Keratinocyte (primary cell): ENCODE data around the gene LILRB2. TPM values are rescaled to one million over a fixed set of nuclear protein-coding genes. Genes with fewer than 3 reads are reported as not detected.

Experiments used
- DNase-seq: peaks from one replicate; pipeline ENCODE4 v3.0.0-alpha.2; 2011; ENCODE audit warnings: low read depth, missing footprints, low spot score
- FAIRE-seq: peaks from 2 replicates; lab custom pipeline; 2011; peaks lifted over from hg19 to GRCh38; lab: Jason Lieb, UNC
- H2AFZ ChIP-seq: 2 replicates; pipeline ENCODE4 v1.6.0; 2012; ENCODE audit warnings: low read length, control low read depth, inconsistent platforms; ENCODE audit not compliant: control insufficient read depth
- H3K27ac ChIP-seq: 2 replicates; pipeline ENCODE4 v1.5.1; 2011; ENCODE audit warnings: low read length; ENCODE audit not compliant: control insufficient read depth, insufficient read depth
- H3K27me3 ChIP-seq: 3 replicates; pipeline ENCODE4 v1.6.0; 2011; ENCODE audit warnings: low read length; ENCODE audit not compliant: control insufficient read depth, insufficient read depth; ENCODE audit errors: extremely low read depth
- H3K36me3 ChIP-seq, 2 experiments: 2 replicates in 1 of 2; 3 replicates in 1 of 2; pipeline ENCODE4 v1.5.1; 2011; ENCODE audit warnings: low read length in 2 of 2, mild to moderate bottlenecking in 1 of 2; ENCODE audit not compliant: control insufficient read depth in 2 of 2, insufficient read depth in 2 of 2; ENCODE audit errors: extremely low read depth in 1 of 2
- H3K4me1 ChIP-seq: 3 replicates; pipeline ENCODE4 v1.5.1; 2011; ENCODE audit warnings: low read length; ENCODE audit not compliant: control insufficient read depth, insufficient read depth; ENCODE audit errors: extremely low read depth
- H3K4me2 ChIP-seq: 3 replicates; pipeline ENCODE4 v1.6.0; 2011; ENCODE audit warnings: low read depth, low read length; ENCODE audit not compliant: control insufficient read depth, insufficient read depth; ENCODE audit errors: extremely low read depth
- H3K4me3 ChIP-seq, 3 experiments: fragments of 200-600 bp in 1 of 3; sonication (generic) in 1 of 3; 2 replicates in 2 of 3; 3 replicates in 1 of 3; pipeline ENCODE4 v1.5.1; 2011 to 2016; ENCODE audit warnings: low read length in 3 of 3, mild to moderate bottlenecking in 3 of 3, control low read depth in 2 of 3, inconsistent platforms in 1 of 3, low read depth in 1 of 3, mixed read lengths in 1 of 3, mixed run types in 1 of 3, moderate library complexity in 1 of 3; ENCODE audit not compliant: control insufficient read depth in 2 of 3, insufficient read depth in 2 of 3; ENCODE audit errors: extremely low read depth in 1 of 3
- H3K79me2 ChIP-seq: 2 replicates; pipeline ENCODE4 v1.6.0; 2012; ENCODE audit warnings: low read length; ENCODE audit not compliant: control insufficient read depth, insufficient read depth
- H3K9ac ChIP-seq: 3 replicates; pipeline ENCODE4 v1.6.0; 2011; ENCODE audit warnings: low read length; ENCODE audit not compliant: control insufficient read depth, insufficient read depth; ENCODE audit errors: extremely low read depth
- H3K9me1 ChIP-seq: 3 replicates; pipeline ENCODE4 v1.6.0; 2011; ENCODE audit warnings: low read length; ENCODE audit not compliant: control insufficient read depth, insufficient read depth; ENCODE audit errors: extremely low read depth
- H3K9me3 ChIP-seq: 2 replicates; pipeline ENCODE4 v1.5.1; 2012; ENCODE audit warnings: low read depth, low read length; ENCODE audit not compliant: control insufficient read depth
- H4K20me1 ChIP-seq: 3 replicates; pipeline ENCODE4 v1.6.0; 2011; ENCODE audit warnings: low read length; ENCODE audit not compliant: control insufficient read depth, insufficient read depth; ENCODE audit errors: extremely low read depth
- CTCF ChIP-seq, 3 experiments: IDR thresholded peaks in 1 of 3; conservative IDR thresholded peaks in 1 of 3; optimal IDR thresholded peaks in 1 of 3; 2 replicates in 2 of 3; 3 replicates in 1 of 3; pipeline versions ENCODE3 to v1.5.1; 2011; ENCODE audit warnings: low read length in 3 of 3, mild to moderate bottlenecking in 3 of 3, moderate library complexity in 2 of 3, control low read depth in 1 of 3, inconsistent platforms in 1 of 3; ENCODE audit not compliant: insufficient read depth in 2 of 3; ENCODE audit errors: extremely low read depth in 1 of 3
- EZH2 ChIP-seq: IDR thresholded peaks from one replicate; pipeline ENCODE4 v1.6.1; 2012; ENCODE audit warnings: inconsistent platforms, mild to moderate bottlenecking, low read length, moderate library complexity
- dilution Hi-C: fragments of 300-500 bp; cut with MboI; formaldehyde crosslinking; loops from one replicate; pipeline ENCODE4 v1.7.0; 2020; ENCODE audit warnings: low sequenced_read_pairs; ENCODE audit not compliant: extremely low pct_ligation_motif_present
- polyA plus RNA-seq, 5 experiments: library from polyadenylated mRNA; depleted of rRNA in 3 of 5; stranded (reverse) in 3 of 5; stranded (forward) in 1 of 5; unstranded in 1 of 5; fragments of >200 nt; gene quantifications; 1 replicate in 1 of 5; 2 replicates in 3 of 5; 3 replicates in 1 of 5; pipeline versions ENCODE4 v1.2.1 to v1.2.3, GENCODE V29; 2011 to 2012; ENCODE audit warnings: missing spikeins in 2 of 5, low read depth in 1 of 5, low replicate concordance in 1 of 5

LILRB2 gene
- polyA plus RNA-seq, 1 donor (not counting 4 experiments of a cell fraction or from before 2014, with no cell fraction given), result not detected

DNA sequence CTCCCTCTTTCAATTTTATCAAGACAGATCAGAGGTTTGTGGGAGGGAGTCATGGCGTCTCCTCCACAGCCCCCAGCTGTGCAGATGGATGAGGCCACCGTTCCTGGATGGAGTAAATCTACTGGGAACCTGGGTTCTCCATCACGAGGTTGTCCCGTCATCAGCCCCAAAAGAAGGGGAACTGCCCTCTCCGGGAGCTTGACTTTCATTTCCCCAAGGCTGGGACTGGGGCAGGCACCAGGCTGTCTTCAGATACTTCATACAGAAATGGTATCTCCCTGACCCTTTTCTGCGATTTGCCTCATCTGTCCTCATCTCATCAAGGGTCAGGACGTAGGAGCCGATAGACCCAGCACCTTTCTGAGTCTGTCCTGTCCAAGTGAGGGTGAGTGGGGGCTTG, 9.8 kb downstream of the LILRB2 start:
- no peak overlapping the region for H3K9ac ChIP-seq
- no peaks in the 10 kb centered on the region for H3K27me3 ChIP-seq
- no peaks in the 10 kb centered on the region for H3K4me1 ChIP-seq
- H3K79me2 ChIP-seq, result no peaks in the 10 kb centered on the region
- H3K9me3 ChIP-seq, result no peaks in the 10 kb centered on the region
- no peaks in the 10 kb centered on the region for H4K20me1 ChIP-seq
- H2AFZ ChIP-seq, result no peak overlapping the region
- H3K4me3 ChIP-seq, result no peak overlapping the region
- H3K36me3 ChIP-seq, result no peaks in the 10 kb centered on the region
- TF ChIP-seq CTCF (optimal IDR thresholded peaks at IDR 0.05 in 1 of 3, IDR thresholded peaks at IDR 0.05 in 1 of 3, conservative IDR thresholded peaks at IDR 0.05 in 1 of 3; ENCODE audit: extremely low read depth in 1 of 3, insufficient read depth in 2 of 3, low read length in 3 of 3) (no peak), EZH2 (no peak)
- no peak overlapping the region for H3K27ac ChIP-seq
- no peaks in the 10 kb centered on the region for H3K9me1 ChIP-seq
- H3K4me2 ChIP-seq, result no peak overlapping the region
- FAIRE-seq (no peak), DNase-seq (no peak)
- dilution Hi-C loops, result no loop called here

DNA sequence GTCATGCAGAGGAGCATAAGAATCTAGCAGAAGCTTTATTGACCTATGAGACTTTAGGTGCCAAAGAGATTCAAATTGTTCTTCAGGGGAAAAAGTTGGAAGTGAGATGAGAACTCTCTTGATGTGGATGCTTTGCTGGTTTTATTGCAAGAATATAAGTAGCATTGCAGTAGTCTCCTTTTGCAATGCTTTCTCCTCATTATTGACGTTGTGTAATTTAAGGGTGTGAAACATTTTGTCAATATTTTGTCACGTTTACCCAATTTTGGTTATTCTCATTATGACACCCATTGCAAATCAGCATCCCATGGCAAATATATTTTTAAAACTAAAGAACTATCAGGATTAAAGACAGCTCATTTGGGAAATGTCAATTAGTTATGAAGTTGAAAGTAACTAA, 12.0 kb downstream of the LILRB2 start:
- Histone ChIP-seq H3K4me1 (no peaks in the 10 kb centered on the region), H3K79me2 (no peaks in the 10 kb centered on the region), H3K27ac (no peak overlapping the region), H2AFZ (no peak overlapping the region), H3K9ac (no peak overlapping the region), H3K9me1 (no peaks in the 10 kb centered on the region), H3K9me3 (no peaks in the 10 kb centered on the region), H3K4me2 (no peak overlapping the region), H3K36me3 (no peaks in the 10 kb centered on the region), H4K20me1 (no peaks in the 10 kb centered on the region), H3K27me3 (no peaks in the 10 kb centered on the region), H3K4me3 (no peak overlapping the region)
- no peak for FAIRE-seq
- no peak for DNase-seq
- dilution Hi-C loops, result no loop called here
- TF ChIP-seq EZH2 (no peak), CTCF (optimal IDR thresholded peaks at IDR 0.05 in 1 of 3, IDR thresholded peaks at IDR 0.05 in 1 of 3, conservative IDR thresholded peaks at IDR 0.05 in 1 of 3; ENCODE audit: extremely low read depth in 1 of 3, insufficient read depth in 2 of 3, low read length in 3 of 3) (no peak)
